BE2C (cell line): ENCODE measurements around the gene ERG28.
"Not testable (repeated sequence)": the region's sequence is repeated elsewhere in the genome, so short reads cannot be mapped to it uniquely, and the experiment has no call there.

Experiments
- DNase-seq: peaks from one replicate; pipeline ENCODE4 v3.0.0-alpha.2; 2020
- H3K27me3 ChIP-seq: fragments of 250-450 bp; sonication (Bioruptor Pico); 2 replicates; pipeline ENCODE4 v1.5.1; 2020; ENCODE audit warnings: mild to moderate bottlenecking
- H3K36me3 ChIP-seq: fragments of 250-450 bp; sonication (Bioruptor Pico); 2 replicates; pipeline ENCODE4 v1.5.1; 2020; ENCODE audit warnings: mild to moderate bottlenecking
- H3K4me1 ChIP-seq: fragments of 250-450 bp; sonication (Bioruptor Pico); 2 replicates; pipeline ENCODE4 v1.5.1; 2020
- H3K4me3 ChIP-seq: 2 replicates; pipeline ENCODE4 v1.5.1; 2011; ENCODE audit warnings: low read depth, low read length
- H3K9me3 ChIP-seq: fragments of 250-450 bp; sonication (Bioruptor Pico); 2 replicates; pipeline ENCODE4 v1.5.1; 2020
- CTCF ChIP-seq: IDR thresholded peaks from 2 replicates; pipeline ENCODE4 v1.5.1; 2012; ENCODE audit warnings: mild to moderate bottlenecking, low read depth, low read length

The ERG28 gene

GRCh38 chr14:75702122-75702521 is 41.4 kb upstream of the ERG28 start:
- H3K4me1 ChIP-seq, result no peaks in the 10 kb centered on the region
- no peak overlapping the region for H3K4me3 ChIP-seq
- no peaks in the 10 kb centered on the region for H3K27me3 ChIP-seq
- no peak for DNase-seq
- no peak for TF ChIP-seq CTCF
- H3K9me3 ChIP-seq, result no peaks in the 10 kb centered on the region
- peaks cover 13% of the 10 kb centered on the region for H3K36me3 ChIP-seq

GRCh38 chr14:75700295-75700694 is 39.6 kb upstream of the ERG28 start:
- Histone ChIP-seq H3K27me3 (no peaks in the 10 kb centered on the region), H3K4me3 (no peak overlapping the region), H3K9me3 (no peaks in the 10 kb centered on the region), H3K4me1 (no peaks in the 10 kb centered on the region), H3K36me3 (peaks cover 16% of the 10 kb centered on the region)
- DNase-seq, result no peak
- TF ChIP-seq CTCF, result no peak

GRCh38 chr14:75699331-75699730 is 38.7 kb upstream of the ERG28 start:
- H3K36me3 ChIP-seq, result peaks cover 18% of the 10 kb centered on the region

GRCh38 chr14:75697918-75698317 is 37.2 kb upstream of the ERG28 start:
- Histone ChIP-seq H3K36me3 (peaks cover 23% of the 10 kb centered on the region), H3K4me1 (no peaks in the 10 kb centered on the region), H3K4me3 (no peak overlapping the region), H3K27me3 (no peaks in the 10 kb centered on the region), H3K9me3 (peaks cover 2% of the 10 kb centered on the region)
- DNase-seq, result no peak
- no peak for TF ChIP-seq CTCF

More at GRCh38 chr14:75699331-75699730, 38.7 kb upstream of the ERG28 start:
- no peak for TF ChIP-seq CTCF
- Histone ChIP-seq H3K27me3 (no peaks in the 10 kb centered on the region), H3K4me1 (no peaks in the 10 kb centered on the region), H3K9me3 (peaks cover 1% of the 10 kb centered on the region), H3K4me3 (no peak overlapping the region)
- no peak for DNase-seq

GRCh38 chr14:75697386-75697785 is 36.7 kb upstream of the ERG28 start:
- DNase-seq, result no peak
- Histone ChIP-seq H3K4me3 (no peak overlapping the region), H3K4me1 (no peaks in the 10 kb centered on the region), H3K27me3 (no peaks in the 10 kb centered on the region), H3K36me3 (peaks cover 23% of the 10 kb centered on the region), H3K9me3 (peaks cover 2% of the 10 kb centered on the region)
- no peak for TF ChIP-seq CTCF

GRCh38 chr14:75695025-75695424 is 34.3 kb upstream of the ERG28 start:
- H3K4me3 ChIP-seq, H3K4me1 ChIP-seq, H3K27me3 ChIP-seq, H3K9me3 ChIP-seq: not testable (repeated sequence)
- DNase-seq, result peak; percentile 12
- H3K36me3 ChIP-seq, result peaks cover 31% of the 10 kb centered on the region

- Histone ChIP-seq H3K36me3 (peaks cover 23% of the 10 kb centered on the region), H3K27me3 (no peaks in the 10 kb centered on the region), H3K4me1 (peaks cover 3% of the 10 kb centered on the region; the same call in 1 of the 2 replicates), H3K9me3 (peaks cover 2% of the 10 kb centered on the region), H3K4me3 (no peak overlapping the region)
- DNase-seq, result no peak
- TF ChIP-seq CTCF, result no peak
These were observed 29.3 kb upstream of the ERG28 start for GRCh38 chr14:75690010-75690409.
